Caco-2 (cell line): ENCODE results near the gene MRGPRG. TPM values are rescaled to one million over a fixed set of nuclear protein-coding genes. Genes with fewer than 3 reads are reported as not detected.
A peak's percentile ranks its signal among the peaks of the same experiment; 100 is the strongest.

ENCODE experiments used
- BruUV-seq: library from RNA; stranded (reverse); fragments of 400-500 nt; replicated peaks from 2 replicates; lab custom pipeline; 2021; lab: Mats Ljungman, UMichigan
- CTCF ChIA-PET: fragments of 300-600 bp; sonication (Branson Sonifier 250); formaldehyde crosslinking; loops from one replicate; lab custom pipeline; 2022; ENCODE audit warnings: antibody characterized with exemption; lab: Charles Lee
- POLR2A ChIA-PET: fragments of 300-600 bp; sonication (Branson Sonifier 250); formaldehyde crosslinking; loops from one replicate; lab custom pipeline; 2022; ENCODE audit warnings: antibody characterized with exemption; lab: Charles Lee
- DNase-seq, 2 experiments: peaks; one replicate each; pipeline versions ENCODE4 v3.0.0 to v3.0.0-alpha.2; 2020 to 2022
- H3K27me3 ChIP-seq: replicated peaks from 2 replicates; pipeline ENCODE4 v1.6.0; 2011; ENCODE audit warnings: low read length; ENCODE audit not compliant: control insufficient read depth, insufficient read depth
- H3K36me3 ChIP-seq: 2 replicates; pipeline ENCODE4 v1.5.1; 2011; ENCODE audit warnings: low read length; ENCODE audit not compliant: control insufficient read depth, insufficient read depth
- H3K4me1 ChIP-seq: fragments of 250-450 bp; sonication (Bioruptor Pico); 2 replicates; pipeline ENCODE4 v1.5.1; 2020; ENCODE audit warnings: mild to moderate bottlenecking
- H3K4me3 ChIP-seq: 2 replicates; pipeline ENCODE4 v1.5.1; 2011; ENCODE audit warnings: low read depth, mild to moderate bottlenecking, control low read depth, low read length
- H3K9me3 ChIP-seq: fragments of 250-450 bp; sonication (Bioruptor Pico); 2 replicates; pipeline ENCODE4 v1.5.1; 2020; ENCODE audit warnings: mild to moderate bottlenecking, moderate library complexity
- H3K27ac Mint-ChIP-seq: one replicate; pipeline ENCODE4 v1.8.0; 2022; ENCODE audit warnings: mixed read lengths; ENCODE audit not compliant: unreplicated experiment
- H3K27me3 Mint-ChIP-seq: one replicate; pipeline ENCODE4 v1.8.0; 2022; ENCODE audit warnings: mixed read lengths; ENCODE audit not compliant: insufficient read depth, unreplicated experiment
- H3K36me3 Mint-ChIP-seq: one replicate; pipeline ENCODE4 v1.8.0; 2022; ENCODE audit warnings: mild to moderate bottlenecking, mixed read lengths; ENCODE audit not compliant: insufficient read depth, unreplicated experiment
- H3K4me1 Mint-ChIP-seq: one replicate; pipeline ENCODE4 v1.8.0; 2022; ENCODE audit warnings: low read depth, mixed read lengths; ENCODE audit not compliant: unreplicated experiment
- H3K4me3 Mint-ChIP-seq: one replicate; pipeline ENCODE4 v1.8.0; 2022; ENCODE audit warnings: mild to moderate bottlenecking, moderate library complexity, mixed read lengths; ENCODE audit not compliant: unreplicated experiment
- H3K9me3 Mint-ChIP-seq: one replicate; pipeline ENCODE4 v1.8.0; 2022; ENCODE audit warnings: mixed read lengths; ENCODE audit not compliant: unreplicated experiment
- intact Hi-C: fragments of 100-400 bp; cut with micrococcal nuclease; formaldehyde crosslinking; loops from one replicate; pipeline ENCODE4 v1.10.0; 2022; ENCODE audit not compliant: unreplicated experiment
- total RNA-seq: library from RNA; stranded (reverse); gene quantifications from 2 replicates; pipeline ENCODE4 v1.2.3, GENCODE V29; 2022
- TF ChIP-seq, protein P1 (sequence below), 2 experiments: fragments of 200-600 bp in 1 of 2; IDR thresholded peaks; 1 replicate in 1 of 2; 2 replicates in 1 of 2; pipeline versions ENCODE4 v1.5.1 to v1.8.0; 2011 to 2022; ENCODE audit warnings: antibody characterized with exemption in 1 of 2, control low read depth in 1 of 2, inconsistent platforms in 1 of 2, low read depth in 1 of 2, low read length in 1 of 2, mild to moderate bottlenecking in 1 of 2, moderate library complexity in 1 of 2; ENCODE audit not compliant: insufficient read depth in 1 of 2, severe bottlenecking in 1 of 2, unreplicated experiment in 1 of 2

MRGPRG gene
- total RNA-seq, 1 experiment from 2014 or later: not detected

DNA sequence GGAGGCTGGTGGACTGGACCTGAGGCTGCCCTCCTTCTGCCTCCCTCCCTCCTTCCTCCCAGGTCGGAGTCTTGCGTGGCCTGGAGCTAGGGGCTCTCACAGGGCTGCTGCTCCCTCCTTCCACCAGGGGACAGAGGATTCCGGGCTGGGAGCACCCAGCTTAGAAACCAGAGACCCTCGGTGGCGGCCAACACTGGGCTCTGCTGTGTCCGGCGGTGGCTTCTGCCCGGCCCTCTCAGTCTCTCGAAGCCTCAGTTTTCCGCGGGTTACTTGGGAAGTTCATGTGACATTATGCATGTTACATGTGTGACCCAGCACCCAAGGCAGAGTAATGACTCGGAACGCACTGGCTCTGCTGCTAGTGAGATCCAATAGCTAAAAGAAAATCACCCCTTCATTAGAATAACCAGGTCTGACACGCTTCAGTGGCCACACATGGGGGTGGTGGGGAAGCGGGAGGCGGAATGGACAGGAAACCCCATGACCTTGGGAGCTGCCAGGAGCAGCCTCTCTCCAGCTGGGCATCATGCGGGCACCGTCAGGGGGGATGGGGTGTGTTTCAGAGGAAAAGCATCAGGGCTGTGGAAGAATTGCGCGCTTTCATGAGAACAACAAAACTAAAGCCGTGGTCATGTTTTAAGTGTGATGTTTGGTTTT is 5.9 kb upstream of the MRGPRG start:
- Histone ChIP-seq H3K9me3 (no peaks in the 10 kb centered on the region), H3K4me1 (no peaks in the 10 kb centered on the region), H3K36me3 (no peaks in the 10 kb centered on the region), H3K27me3 (peaks cover 2% of the 10 kb centered on the region), H3K4me3 (no peak overlapping the region)
- Mint-ChIP-seq H3K27ac (no peak overlapping the region), H3K27me3 (peaks cover 31% of the 10 kb centered on the region), H3K36me3 (no peaks in the 10 kb centered on the region), H3K4me3 (no peak overlapping the region), H3K9me3 (no peaks in the 10 kb centered on the region), H3K4me1 (no peaks in the 10 kb centered on the region)
- no TSS peak for BruUV-seq
- TF ChIP-seq, protein P1, sequence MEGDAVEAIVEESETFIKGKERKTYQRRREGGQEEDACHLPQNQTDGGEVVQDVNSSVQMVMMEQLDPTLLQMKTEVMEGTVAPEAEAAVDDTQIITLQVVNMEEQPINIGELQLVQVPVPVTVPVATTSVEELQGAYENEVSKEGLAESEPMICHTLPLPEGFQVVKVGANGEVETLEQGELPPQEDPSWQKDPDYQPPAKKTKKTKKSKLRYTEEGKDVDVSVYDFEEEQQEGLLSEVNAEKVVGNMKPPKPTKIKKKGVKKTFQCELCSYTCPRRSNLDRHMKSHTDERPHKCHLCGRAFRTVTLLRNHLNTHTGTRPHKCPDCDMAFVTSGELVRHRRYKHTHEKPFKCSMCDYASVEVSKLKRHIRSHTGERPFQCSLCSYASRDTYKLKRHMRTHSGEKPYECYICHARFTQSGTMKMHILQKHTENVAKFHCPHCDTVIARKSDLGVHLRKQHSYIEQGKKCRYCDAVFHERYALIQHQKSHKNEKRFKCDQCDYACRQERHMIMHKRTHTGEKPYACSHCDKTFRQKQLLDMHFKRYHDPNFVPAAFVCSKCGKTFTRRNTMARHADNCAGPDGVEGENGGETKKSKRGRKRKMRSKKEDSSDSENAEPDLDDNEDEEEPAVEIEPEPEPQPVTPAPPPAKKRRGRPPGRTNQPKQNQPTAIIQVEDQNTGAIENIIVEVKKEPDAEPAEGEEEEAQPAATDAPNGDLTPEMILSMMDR (IDR thresholded peaks at IDR 0.05; ENCODE audit: insufficient read depth in 1 of 2, low read depth in 1 of 2, low read length in 1 of 2, severe bottlenecking in 1 of 2, unreplicated experiment in 1 of 2): no peak
- ChIA-PET CTCF (no interaction called here), POLR2A (interaction anchor here (0.5 kb wide), 1 partner anchor 64 kb away, joined by 11 read pairs; no protein-coding TSS in a partner anchor)
- intact Hi-C loops: no loop called here
- DNase-seq: no peak

DNA sequence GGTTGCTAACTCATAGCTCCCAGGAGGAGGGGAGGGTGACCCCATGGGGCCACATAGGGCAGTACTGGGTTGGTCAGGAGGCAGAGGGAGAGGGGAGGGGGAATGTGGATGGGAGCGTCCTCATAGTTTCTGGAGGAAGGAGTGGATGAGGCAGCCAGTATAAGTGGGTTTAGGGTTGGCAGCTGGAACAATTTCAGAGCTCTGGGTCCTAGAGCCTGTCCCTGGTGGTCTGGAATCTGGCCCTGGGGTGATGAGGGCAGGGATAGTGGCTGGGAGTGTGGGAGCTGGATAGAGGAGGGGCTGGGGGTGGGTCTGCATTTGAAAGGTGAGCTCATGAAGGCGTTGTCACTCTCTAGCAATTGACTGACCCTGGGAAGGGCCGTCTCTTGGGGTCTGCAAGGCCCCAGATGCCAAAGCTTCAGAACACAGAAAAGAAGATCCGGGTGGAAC is 5.3 kb upstream of the MRGPRG start:
- ChIA-PET CTCF (no interaction called here), POLR2A (interaction anchor here (0.5 kb wide), 1 partner anchor 63 kb away, joined by 11 read pairs; no protein-coding TSS in a partner anchor)
- intact Hi-C loops: no loop called here
- H3K4me3 ChIP-seq: no peak overlapping the region
- no peak overlapping the region for H3K27ac Mint-ChIP-seq
- H3K4me1 ChIP-seq: no peaks in the 10 kb centered on the region
- DNase-seq: no peak
- H3K4me1 Mint-ChIP-seq: no peaks in the 10 kb centered on the region
- no TSS peak for BruUV-seq
- no peaks in the 10 kb centered on the region for H3K9me3 ChIP-seq
- no peaks in the 10 kb centered on the region for H3K9me3 Mint-ChIP-seq
- H3K36me3 Mint-ChIP-seq: no peaks in the 10 kb centered on the region
- peaks cover 2% of the 10 kb centered on the region for H3K27me3 ChIP-seq
- peaks cover 32% of the 10 kb centered on the region for H3K27me3 Mint-ChIP-seq
- no peak overlapping the region for H3K4me3 Mint-ChIP-seq
- TF ChIP-seq, protein P1 (IDR thresholded peaks at IDR 0.05; ENCODE audit: insufficient read depth in 1 of 2, low read depth in 1 of 2, low read length in 1 of 2, severe bottlenecking in 1 of 2, unreplicated experiment in 1 of 2): no peak
- H3K36me3 ChIP-seq: no peaks in the 10 kb centered on the region

DNA sequence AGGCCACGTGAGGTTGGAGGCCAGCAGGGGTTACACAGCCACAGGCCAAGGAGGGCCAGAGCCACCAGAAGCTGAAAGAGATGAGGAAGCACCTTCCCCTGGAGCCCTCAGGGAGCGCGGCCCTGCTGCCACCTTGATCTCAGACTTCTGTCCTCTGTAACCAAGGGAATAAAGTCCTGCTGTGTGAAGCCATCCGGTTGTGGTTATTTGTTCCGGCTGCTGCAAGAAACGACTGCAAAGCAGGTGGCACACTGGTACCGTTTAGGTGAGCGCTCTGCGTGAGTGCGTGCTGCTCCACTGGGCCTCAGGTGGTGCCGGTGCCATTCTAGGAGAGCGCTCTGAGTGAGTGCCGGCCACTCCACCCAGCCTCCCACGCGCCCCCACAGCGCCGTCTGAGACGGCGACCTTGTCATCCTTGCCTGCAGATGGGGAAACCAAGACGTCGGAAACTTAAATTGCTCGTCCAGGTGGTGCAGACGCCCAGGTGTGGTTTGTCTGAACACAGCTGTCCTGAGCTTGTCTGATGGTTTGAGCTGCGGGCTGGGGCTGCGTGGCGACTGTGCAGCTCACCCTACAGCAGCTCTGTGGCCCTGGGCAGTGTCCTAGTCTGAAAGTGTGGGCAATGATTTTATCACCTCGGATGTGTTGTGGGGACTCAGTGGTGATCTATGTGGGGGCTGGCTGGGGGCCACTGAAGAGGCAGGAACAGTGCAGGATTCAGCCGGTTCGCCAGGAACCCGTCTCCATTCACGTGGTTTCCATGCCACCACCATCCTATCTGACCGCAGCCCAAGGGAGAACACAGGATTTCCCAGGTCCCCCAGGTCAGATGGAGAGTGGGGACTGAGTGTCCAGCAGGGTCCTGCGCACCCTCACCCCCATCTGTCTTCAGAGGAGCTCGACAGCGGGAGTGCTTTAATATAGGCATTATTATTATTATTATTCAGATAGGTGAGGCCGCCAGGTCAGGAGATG is 4.6 kb upstream of the MRGPRG start:
- no peaks in the 10 kb centered on the region for H3K4me1 Mint-ChIP-seq
- intact Hi-C loops: no loop called here
- no peak overlapping the region for H3K4me3 Mint-ChIP-seq
- Histone ChIP-seq H3K4me3 (no peak overlapping the region), H3K4me1 (no peaks in the 10 kb centered on the region), H3K36me3 (no peaks in the 10 kb centered on the region), H3K27me3 (peaks cover 2% of the 10 kb centered on the region), H3K9me3 (no peaks in the 10 kb centered on the region)
- CTCF ChIA-PET: no interaction called here
- peak in 1 of 2 experiments; percentile 28 for DNase-seq
- TF ChIP-seq, protein P1 (IDR thresholded peaks at IDR 0.05; ENCODE audit: insufficient read depth in 1 of 2, low read depth in 1 of 2, low read length in 1 of 2, severe bottlenecking in 1 of 2, unreplicated experiment in 1 of 2): no peak
- H3K9me3 Mint-ChIP-seq: no peaks in the 10 kb centered on the region
- no peak overlapping the region for H3K27ac Mint-ChIP-seq
- no peaks in the 10 kb centered on the region for H3K36me3 Mint-ChIP-seq
- no TSS peak for BruUV-seq
- H3K27me3 Mint-ChIP-seq: peaks cover 33% of the 10 kb centered on the region
- POLR2A ChIA-PET: no interaction called here
